HG03095 (cell line): ENCODE data around the gene TTC31.
"Not testable (repeated sequence)": the region's sequence is repeated elsewhere in the genome, so short reads cannot be mapped to it uniquely, and the experiment has no call there.

ENCODE experiments used
- ATAC-seq: cut with Tn5 transposase; IDR thresholded peaks from one replicate; pipeline ENCODE4 v1.9.1; 2021; ENCODE audit warnings: moderate library complexity; ENCODE audit not compliant: unreplicated experiment

TTC31 gene

GRCh38 chr2:74457129-74457548 is 25.7 kb upstream of the TTC31 start:
- ATAC-seq, result no peak

- ATAC-seq, result peak; percentile 30
Observed at GRCh38 chr2:74457549-74458131, 25.2 kb upstream of the TTC31 start.

GRCh38 chr2:74458132-74458937 is 24.5 kb upstream of the TTC31 start, which contains the start of gene WBP1:
WBP1 (plus strand) TSS chr2:74458438; CDS start chr2:74458603, 165 bp downstream.
- peak; percentile 76 for ATAC-seq

- no peak for ATAC-seq
Observed at GRCh38 chr2:74458938-74459363, 23.9 kb upstream of the TTC31 start.

GRCh38 chr2:74459503-74460118 is 23.3 kb upstream of the TTC31 start:
- ATAC-seq, result not testable (repeated sequence)

- not testable (repeated sequence) for ATAC-seq
Observed at GRCh38 chr2:74460187-74460586, 22.7 kb upstream of the TTC31 start.

GRCh38 chr2:74461187-74462053 is 21.5 kb upstream of the TTC31 start:
- no peak for ATAC-seq

GRCh38 chr2:74462054-74462785 is 20.7 kb upstream of the TTC31 start:
- no peak for ATAC-seq

- ATAC-seq, result no peak
Observed at GRCh38 chr2:74462786-74463105, 20.1 kb upstream of the TTC31 start.

- no peak for ATAC-seq
Observed at GRCh38 chr2:74464406-74464805, 18.5 kb upstream of the TTC31 start.

GRCh38 chr2:74470742-74471141 is 12.1 kb upstream of the TTC31 start:
- not testable (repeated sequence) for ATAC-seq

GRCh38 chr2:74471332-74472065 is 11.4 kb upstream of the TTC31 start:
- no peak for ATAC-seq

GRCh38 chr2:74472086-74472944 is 10.6 kb upstream of the TTC31 start, which contains the start of gene MRPL53:
MRPL53 (minus strand) TSS chr2:74472680; CDS start chr2:74472660, 20 bp downstream.
- ATAC-seq, result peak; percentile 75

- no peak for ATAC-seq
Observed at GRCh38 chr2:74472945-74473258, 10.0 kb upstream of the TTC31 start.

GRCh38 chr2:74474481-74474880 is 8.4 kb upstream of the TTC31 start:
- ATAC-seq, result no peak

GRCh38 chr2:74474899-74475298 is 8.0 kb upstream of the TTC31 start:
- ATAC-seq, result no peak

- no peak for ATAC-seq
Observed at GRCh38 chr2:74481431-74481830, 1.4 kb upstream of the TTC31 start.

- peak; percentile 28 for ATAC-seq
Observed at GRCh38 chr2:74481961-74482800, 700 bp upstream of the TTC31 start.
